Right hindlimb (tissue), 1 donor: Measurements from ENCODE around the gene C1orf105.

ENCODE experiments used
- DNase-seq: peaks from one replicate; pipeline ENCODE4 v3.0.0-alpha.2; 2018

Gene C1orf105

DNA sequence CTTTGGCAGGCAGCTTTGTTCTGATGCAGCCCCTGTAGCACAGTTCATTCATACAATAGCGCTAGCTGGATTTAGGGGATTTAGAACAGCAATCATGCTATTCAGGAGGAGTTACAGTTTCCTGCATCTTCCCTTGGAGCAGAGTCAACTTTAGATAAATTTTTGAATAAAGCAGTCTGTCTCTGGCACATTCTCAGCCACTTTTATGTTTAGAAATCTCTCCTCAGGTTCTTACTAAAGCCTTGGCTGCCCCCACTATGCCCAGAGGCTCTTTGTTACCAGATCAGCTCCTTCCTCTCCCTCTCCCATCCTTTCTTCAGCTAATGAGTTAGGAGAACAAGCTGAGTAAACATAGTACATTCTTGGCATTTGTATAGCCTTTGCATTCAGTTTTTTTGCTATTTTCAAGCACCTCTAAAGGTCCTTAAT is 40.4 kb downstream of the C1orf105 start:
- no peak for DNase-seq

DNA sequence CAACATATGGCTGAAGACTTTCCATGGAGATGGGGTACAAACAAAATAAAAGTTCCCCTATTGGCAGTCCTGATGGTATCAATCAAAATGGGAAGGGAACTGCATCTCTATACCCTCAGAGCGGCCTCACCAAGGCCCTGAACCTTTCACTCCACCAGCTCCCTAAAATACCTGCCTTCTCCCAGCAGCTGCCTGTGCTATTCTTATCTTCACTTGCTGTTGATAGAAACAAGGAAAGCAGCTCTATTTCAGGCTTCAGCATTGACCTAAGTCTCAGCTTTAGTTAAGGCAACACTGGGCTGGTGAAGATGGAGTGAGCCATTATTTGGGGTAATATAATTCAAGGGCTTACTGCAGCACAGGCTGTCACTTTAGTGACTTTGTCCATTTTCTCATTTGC is 45.1 kb downstream of the C1orf105 start:
- DNase-seq, result no peak

DNA sequence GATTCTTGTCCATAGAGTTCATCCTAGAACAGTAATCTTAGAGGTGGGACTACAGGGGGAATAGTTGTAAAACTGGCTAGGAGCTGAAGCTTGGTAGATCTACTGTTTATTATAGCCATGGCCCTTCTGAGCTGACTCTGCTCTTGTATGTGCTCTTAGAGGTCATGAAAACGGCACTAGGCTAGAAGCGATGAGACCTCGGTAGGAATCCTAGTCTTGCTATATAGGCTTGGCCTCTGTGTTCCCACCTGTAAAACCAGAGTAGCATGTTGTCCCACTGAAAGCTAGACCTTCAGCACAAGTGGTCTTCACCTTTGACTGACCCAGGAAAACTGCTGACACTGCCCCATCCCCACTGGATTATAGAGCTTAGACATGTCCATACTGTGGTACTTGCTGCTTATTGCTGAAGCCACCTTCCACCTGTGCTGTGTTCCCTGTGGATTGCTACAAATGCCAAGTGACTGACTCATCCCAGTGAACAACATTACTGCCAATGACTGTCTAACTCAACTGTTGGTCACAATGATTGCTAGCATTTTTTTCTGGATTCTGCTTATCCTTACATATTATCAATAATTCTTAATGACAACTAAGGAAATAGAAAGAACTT is 46.4 kb downstream of the C1orf105 start:
- DNase-seq, result no peak

DNA sequence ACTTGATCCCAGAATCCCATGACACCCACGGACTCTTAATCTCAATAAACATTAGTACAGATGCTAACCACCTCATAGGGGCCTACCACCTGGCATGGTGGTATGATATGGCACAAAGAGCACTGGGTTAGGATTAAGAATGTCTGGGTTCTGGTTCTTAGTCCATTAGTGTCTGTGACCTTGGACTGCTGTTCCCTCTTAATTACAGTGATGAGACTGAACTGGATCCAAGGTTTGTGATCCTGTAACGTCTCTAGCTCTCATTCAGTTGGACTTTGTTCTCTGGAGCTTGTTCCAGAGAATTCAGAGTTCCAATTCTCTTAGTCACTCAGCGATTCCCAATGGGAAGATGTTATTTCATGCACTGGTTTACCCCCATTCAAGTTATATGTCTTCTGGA is 47.0 kb downstream of the C1orf105 start:
- no peak for DNase-seq

DNA sequence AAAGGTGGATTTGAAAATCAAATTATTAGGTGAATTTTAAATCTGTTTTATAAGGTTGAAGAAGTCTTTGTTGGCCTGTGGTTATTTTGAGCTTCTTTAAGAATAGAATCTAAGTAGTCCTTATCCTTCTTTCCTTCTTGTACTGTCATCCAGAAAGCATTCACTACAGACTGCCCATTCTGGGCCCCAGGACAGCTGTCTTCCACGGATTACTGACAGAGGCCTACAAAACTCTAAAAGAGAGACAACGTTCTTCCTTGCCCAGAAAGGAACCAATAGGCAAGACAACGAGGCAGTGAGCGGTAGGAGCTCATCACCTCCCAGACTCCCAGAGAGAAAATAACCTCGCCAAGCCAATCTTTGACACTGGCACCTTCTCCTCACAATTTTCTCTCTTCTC is 47.8 kb downstream of the C1orf105 start:
- no peak for DNase-seq

DNA sequence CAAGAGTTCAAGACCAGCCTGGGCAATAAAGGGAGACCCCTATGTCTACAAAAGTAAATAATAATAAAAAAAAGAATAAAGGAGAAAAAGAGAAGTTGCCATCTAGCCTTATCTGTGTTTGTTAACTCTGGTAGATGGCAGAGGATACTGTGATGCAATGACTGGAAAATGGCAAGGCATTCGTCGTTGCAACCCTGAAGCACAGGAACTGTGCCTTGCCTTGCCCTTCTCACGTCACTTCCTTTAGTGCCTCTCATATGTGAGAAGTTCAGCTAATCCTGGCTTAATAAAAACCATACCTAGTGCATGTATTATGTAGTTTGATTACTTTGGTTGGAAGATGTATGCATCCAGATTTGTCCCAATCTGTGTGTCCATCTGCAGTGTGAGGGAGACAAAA is 49.2 kb downstream of the C1orf105 start:
- DNase-seq, result no peak

DNA sequence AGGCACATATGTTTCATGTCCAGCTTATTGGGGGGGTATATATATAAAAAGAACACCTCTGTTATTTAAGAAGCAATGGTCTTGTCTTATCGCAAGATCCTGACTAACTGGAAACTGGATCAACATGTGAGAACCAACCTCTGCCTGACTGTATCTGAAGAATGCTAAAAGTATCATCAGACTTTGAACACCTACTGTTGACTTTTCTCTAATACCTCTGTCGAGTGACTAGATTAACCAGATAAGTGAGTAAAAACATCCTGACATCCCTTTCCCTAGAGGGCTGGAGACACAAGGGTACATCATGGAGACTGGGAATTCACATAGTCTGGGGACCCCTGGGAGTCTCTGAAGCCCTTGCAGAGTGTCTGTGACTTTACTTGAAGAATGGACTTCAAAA is 49.7 kb downstream of the C1orf105 start:
- no peak for DNase-seq

DNA sequence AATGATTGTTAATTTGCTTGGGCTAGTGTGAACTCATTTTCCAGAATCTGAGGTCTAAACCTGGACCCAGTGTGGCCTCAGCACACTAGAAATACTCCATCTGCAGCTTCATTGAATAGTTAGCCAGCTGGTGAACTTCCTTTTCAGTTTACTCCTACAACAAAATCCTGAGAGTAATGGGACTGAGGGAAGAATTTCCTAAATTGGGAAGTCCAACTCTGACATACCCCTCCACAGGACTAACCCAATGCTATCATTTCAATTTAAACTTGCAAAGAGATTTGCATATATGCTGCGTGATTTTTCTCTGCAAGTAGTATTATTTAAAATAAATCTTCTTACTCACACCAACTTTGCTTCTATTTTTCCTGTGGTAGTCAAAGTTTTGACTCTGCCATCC is 51.2 kb downstream of the C1orf105 start:
- DNase-seq, result no peak

DNA sequence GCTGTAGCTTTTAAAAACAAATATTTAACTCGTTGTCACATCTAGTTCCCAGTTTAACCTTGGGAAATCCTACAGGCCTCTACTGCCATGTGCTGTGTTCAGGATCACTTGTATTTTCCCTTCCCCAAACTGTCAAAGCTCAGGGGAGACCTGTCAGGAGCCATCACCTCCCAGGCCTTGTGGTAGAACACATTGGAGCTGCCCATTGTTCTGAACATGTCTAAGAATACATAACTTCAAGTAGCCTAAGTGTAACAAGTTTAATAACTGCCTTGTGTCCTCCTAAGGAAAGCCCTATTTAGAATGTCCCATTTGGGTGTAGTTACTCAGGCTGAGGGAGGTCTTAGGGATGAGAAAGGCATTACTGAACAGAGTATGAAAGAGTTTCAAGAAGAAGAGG is 52.0 kb downstream of the C1orf105 start:
- no peak for DNase-seq

DNA sequence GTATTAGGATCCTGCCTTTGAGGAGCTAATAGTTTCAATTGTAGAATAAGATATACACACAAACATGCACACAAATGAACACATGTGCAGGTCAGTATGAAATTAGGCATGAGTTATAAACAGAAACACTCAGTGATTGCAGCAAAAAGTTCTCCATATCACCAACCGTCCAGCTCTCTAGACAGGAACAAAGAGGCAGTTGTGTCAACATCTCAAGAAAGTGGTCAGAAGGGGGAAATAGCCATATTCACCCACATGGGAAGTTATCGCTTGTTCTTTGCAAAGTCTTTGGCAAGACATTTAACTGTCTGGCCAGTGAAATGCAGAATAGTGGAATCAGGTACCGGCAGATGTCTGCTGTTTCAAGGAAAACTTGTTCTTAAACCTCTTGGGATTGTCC is 52.8 kb downstream of the C1orf105 start:
- no peak for DNase-seq

DNA sequence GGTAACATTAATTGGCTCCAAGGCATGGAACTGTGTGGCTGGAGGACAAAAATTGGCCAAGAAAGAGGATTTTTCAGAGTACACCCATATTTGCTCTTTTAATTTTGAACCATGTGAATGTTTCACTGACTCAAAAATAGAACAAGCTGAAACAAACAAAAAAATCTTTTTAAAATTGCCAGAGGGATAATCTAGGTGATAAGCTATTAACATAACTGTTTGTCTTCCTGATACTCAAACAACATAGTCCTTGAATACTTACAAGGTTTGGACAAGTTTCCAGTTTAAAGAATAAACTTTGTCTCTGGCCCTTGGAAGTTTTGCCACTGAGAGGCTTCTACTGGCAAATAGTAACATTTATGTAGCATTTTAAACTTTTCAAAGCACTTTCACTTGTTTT is 53.4 kb downstream of the C1orf105 start:
- DNase-seq, result no peak

DNA sequence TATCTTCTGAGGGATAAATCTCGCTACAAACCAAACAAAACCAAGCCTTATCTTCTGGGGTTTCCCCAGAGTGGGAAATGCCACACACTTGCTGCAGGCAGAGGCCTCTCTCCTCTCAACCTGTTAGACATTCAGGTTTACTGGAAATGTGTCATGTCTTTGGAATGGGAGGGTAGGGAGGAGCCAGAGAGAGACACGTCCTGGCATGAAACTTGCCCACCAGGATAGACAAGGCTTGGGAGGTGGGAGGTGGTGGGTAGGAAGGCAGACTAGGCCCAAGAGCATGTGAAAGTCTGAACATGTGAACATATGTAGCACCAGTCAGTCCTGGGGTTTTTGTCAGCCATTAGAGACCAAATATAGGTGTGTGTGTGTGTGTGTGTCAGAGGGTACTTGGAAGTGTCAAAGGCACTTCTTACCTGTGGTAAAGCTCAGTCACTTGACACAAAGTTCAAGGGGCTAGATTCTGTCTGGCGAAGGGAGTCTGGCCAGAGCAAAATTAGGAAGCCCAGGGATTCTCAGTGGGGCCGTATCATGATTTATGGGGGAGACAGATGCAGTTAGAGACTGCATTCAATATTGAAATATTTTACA is 55.8 kb downstream of the C1orf105 start:
- no peak for DNase-seq

DNA sequence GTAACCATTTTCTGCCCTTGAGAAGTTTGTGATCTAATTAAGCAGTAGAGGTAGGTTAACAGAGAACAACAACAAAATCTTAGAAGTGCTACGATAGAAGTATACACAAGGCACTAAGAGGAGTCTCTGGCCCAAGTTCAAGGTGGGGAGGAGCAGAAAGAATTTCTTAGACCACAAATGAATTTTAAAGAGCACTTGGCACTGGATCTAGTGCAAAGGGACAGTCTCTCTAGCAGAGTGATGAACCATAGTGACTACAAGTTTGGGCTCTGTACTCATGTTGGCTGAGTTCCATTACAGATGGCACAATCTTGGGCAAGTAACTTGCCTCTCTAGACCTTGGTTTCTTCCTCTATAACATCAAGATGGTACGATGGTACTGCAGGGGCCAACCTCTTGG is 56.7 kb downstream of the C1orf105 start:
- no peak for DNase-seq

DNA sequence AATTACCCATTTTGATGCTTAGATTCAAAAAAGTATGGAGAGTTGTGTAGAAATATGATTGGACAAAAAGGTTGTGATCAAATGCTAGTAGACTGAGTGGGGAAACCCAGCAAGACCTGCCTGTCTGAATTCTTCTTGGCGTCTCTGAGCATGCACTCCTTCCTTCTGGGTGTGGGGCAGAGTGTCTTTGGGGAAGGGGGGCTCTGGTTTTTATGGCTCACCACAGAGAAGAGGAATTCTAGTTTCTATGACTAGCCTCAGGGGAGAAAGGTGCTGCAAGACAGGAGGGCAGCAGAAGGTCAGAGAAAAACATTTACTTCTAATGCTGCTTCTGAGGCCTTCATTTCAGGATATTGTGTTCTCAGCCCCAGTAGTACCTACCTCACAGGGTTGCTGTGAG is 57.3 kb downstream of the C1orf105 start:
- DNase-seq, result no peak

DNA sequence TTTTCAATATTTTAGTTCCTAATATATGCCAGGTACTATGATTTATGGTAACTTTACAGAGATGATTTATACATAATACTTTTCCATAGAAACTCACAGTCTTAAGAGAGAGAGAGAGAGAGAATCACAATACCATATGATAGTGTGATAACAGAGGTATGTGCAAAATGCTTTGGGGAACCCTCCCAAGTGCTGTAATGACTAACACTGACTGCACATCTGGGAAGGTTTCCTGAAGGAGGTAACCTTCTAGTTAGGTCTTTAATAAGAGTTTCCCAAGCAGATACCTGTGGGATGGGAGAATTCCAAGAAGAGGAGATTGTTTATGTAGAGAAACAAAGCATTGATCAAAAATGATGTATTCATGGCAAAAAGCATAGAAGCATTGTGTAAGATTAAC is 58.0 kb downstream of the C1orf105 start:
- DNase-seq, result no peak

DNA sequence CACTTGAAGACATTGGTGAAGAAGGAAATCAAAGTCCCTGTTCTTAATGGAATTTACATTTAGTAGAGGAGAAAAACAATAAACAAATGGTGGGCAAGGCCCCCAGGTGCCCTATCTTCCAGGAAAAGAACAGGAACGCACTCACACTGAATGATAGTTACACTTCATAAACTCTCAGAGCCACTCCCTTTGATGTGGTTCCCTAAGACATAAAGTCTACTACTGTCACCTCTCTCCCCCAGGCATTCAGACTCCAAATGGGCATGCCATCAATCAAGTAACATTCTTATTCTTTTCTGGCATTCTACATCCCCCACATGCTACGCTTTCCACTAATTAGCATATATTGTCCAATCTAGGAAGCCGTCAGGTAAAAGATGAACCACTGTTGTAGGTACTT is 59.9 kb downstream of the C1orf105 start:
- DNase-seq, result no peak

DNA sequence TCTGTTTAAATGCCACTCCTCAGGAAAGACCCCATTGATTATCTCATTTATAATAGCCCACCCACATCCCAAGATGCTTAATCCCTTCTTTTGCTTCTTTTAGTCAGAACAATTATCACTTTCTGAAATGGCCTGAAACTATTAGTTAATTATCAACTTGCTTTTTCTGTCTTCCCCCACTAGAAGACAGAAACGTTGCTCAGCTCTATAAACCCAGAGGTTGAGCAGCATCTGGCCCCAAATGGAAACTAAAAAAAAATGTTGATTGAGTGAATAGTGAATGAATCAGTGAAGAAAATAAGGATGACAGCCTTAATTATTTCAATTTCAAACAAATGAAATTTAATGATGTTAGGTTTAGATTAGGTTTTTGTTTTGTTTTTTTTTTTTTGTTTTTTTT is 61.6 kb downstream of the C1orf105 start:
- DNase-seq, result no peak

DNA sequence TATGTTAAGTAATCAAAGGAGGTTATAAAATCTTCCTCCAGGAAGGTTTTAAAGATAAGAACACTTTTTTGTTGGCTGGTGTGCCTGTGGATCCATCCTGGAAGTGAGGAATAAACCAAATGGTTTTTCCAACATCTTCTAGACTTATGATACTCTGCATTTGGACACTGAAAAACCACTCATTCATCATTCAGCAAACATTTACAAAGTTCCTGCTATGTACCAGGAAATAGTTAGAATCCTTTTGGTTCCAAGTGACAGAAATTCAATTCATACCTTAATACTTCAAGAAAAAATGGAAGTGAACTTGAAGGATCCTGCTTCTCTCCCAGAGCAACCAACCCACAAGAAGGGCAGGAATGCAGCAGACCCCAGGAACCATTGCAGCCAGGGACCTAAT is 63.0 kb downstream of the C1orf105 start:
- DNase-seq, result no peak

DNA sequence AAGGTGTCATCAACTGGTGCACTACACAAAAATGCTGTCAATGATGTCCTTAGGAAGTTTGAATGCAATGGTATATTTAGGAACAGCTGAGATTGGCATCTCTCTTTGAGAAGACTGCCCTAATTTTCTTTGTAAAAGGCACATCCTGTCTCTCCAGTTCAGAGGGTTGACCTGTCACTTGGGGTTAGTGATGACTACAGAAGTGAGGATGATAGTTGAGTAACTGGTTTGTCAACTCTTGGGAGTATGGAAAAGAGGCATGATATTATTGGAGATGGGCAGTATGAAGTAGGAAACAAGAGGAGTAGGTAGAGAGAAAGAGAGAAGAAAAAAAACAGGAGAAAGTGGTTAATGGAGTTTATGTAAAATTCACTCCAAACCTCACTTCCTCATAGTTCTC is 63.8 kb downstream of the C1orf105 start:
- DNase-seq, result no peak

DNA sequence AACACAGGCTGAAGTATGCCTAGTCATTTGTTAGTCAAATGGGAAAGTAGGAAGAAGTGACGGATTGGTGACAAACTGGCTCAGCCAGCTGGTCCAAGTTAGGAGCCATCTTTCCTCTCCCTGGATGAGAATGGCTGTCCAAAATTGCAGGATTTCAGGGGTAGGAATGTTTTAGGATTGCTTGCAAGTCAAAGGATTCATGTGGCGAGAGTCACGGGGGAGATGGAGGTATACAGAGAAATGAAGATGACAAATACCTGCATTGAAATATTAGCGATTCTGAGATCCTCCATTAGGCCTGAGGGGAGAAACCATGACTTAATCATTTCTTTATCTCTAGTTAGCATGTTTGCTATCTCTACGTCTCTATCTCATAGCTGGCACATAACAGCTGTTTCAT is 65.1 kb downstream of the C1orf105 start:
- no peak for DNase-seq

DNA sequence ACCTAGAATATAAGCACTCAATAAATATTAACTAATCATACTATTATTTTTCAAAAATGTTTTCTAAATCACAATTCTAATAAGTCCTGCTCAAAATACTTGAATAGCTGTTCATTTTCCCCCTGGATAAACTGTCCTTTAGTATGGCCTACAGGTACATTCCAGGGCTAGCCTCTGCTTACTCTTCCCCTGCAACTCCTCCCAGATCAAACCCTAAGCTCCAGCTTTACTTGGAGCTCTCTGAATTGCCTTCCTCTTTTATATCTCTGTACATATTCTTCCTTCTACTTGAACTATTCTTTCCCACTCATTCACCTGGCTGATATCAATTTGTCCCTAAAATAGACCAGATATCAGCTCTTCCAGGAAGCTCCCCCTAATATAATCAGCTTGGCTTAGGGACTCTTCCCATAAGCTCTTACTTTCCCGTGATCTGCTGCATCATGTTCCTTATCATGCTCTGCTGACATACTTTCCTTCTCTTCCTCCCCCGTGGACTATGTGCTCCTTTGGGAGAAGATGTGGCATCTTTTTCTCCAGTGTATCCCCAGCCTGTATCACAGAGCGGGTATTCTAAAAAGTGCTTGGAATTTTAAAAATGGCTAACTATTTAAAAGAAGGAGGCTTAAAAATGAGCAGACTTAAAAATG is 66.4 kb downstream of the C1orf105 start:
- no peak for DNase-seq

DNA sequence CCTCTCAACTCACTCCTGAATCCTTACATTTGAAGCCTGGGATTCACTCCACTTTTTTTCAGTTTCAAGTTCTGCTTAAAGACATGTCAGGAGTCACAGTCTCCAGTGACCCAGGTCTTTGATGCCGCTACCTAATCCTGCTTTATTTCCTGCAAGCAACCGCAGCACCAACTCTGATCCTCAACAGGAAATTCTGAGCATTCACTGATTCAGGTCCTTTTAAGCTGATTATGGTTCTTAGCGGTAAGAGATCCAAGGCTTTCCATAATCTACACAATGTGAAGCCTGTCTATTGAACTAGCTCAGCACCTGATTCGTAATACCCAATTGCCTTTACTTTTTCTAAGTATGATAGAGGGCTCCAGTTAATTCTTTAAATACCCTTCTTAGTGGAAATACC is 67.1 kb downstream of the C1orf105 start:
- no peak for DNase-seq

DNA sequence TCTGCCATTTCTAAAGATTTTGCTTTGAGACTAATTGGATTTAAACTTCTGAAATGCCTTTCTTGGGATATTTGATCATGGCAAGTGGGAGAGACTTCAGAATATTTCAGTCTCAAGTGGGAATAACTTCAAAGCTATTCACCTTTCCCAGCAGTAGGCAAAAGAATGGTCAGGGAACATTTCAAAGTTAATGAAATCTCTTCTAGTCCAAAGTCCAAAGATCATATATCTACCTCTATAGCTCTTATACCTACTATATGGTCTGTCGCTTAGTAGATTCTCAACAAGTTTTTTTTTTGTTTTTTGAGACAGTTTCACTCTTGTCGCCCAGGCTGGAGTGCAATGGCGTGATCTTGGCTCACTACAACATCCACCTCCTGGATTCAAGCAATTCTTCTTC is 67.9 kb downstream of the C1orf105 start:
- no peak for DNase-seq

DNA sequence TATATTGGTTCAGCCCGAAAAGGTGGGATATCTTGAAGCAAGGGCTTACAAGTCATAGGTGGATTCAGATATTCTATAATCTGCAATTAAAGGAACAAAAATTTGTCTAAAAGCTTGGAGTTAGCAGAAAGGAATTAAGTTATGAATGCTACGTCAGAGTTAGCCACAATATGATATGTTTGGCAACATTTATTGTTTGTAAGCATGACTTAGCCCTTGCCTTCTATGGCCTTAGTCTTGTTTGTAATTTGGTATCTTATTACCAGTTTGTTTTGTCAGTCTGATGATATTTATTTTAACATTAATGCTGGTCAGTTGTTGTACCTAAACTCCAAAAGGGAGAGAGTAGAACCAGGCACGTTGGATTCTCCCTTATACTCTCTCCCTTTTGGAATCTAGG is 69.4 kb downstream of the C1orf105 start:
- DNase-seq, result no peak

DNA sequence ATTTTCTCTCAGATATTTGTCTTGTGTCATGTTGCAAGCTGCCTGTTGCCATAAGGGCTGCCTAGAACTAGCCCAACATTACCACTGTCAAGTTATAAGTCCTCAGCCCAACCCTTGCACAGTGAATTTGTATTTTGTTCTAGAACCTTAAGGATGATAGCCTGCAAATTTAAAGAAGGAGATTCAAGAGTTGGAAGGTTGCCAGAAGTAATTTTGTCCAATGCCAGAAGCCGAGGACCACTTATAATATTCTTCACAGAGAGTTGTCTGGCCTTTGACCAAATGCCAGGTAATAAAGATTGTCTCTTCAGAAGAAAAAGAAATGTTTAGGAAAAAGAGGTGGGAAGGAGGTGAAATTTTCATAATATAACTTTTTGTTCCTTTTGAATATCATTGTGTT is 71.9 kb downstream of the C1orf105 start:
- no peak for DNase-seq
